Nephron (organoid): ENCODE results near the gene STAT1.

ENCODE experiments used
- H3K27ac Mint-ChIP-seq, 3 experiments: 2 replicates each; pipeline ENCODE4 v1.8.0; 2020; ENCODE audit warnings: mixed read lengths in 3 of 3, mild to moderate bottlenecking in 2 of 3, moderate library complexity in 1 of 3
- H3K27me3 Mint-ChIP-seq: 2 replicates; pipeline ENCODE4 v1.8.0; 2021; ENCODE audit warnings: low read depth, mild to moderate bottlenecking, moderate library complexity, mixed read lengths
- H3K36me3 Mint-ChIP-seq: 2 replicates; pipeline ENCODE4 v1.8.0; 2020; ENCODE audit warnings: low read depth, mixed read lengths
- H3K4me1 Mint-ChIP-seq: 2 replicates; pipeline ENCODE4 v1.8.0; 2020; ENCODE audit warnings: mixed read lengths
- H3K4me3 Mint-ChIP-seq, 3 experiments: 2 replicates each; pipeline ENCODE4 v1.8.0; 2020; ENCODE audit warnings: mild to moderate bottlenecking in 3 of 3, mixed read lengths in 3 of 3, moderate library complexity in 2 of 3
- H3K9me3 Mint-ChIP-seq: 2 replicates; pipeline ENCODE4 v1.8.0; 2020; ENCODE audit warnings: mixed read lengths
- CTCF ChIP-seq, 3 experiments: fragments of 200-600 bp; sonication (generic); IDR thresholded peaks; one replicate each; pipeline ENCODE4 v1.5.0; 2021; ENCODE audit warnings: antibody characterized with exemption in 3 of 3; ENCODE audit not compliant: unreplicated experiment in 3 of 3

STAT1 gene

GRCh38 chr2:191045141-191045540 is 31.2 kb upstream of the STAT1 start:
- no peak for TF ChIP-seq CTCF (IDR thresholded peaks at IDR 0.05; ENCODE audit: unreplicated experiment in 3 of 3)
- Mint-ChIP-seq H3K4me1 (no peaks in the 10 kb centered on the region), H3K4me3 (no peak overlapping the region), H3K27ac (no peak overlapping the region), H3K36me3 (no peaks in the 10 kb centered on the region), H3K27me3 (no peaks in the 10 kb centered on the region), H3K9me3 (peaks cover 4% of the 10 kb centered on the region)

GRCh38 chr2:191043438-191043837 is 29.5 kb upstream of the STAT1 start:
- H3K4me1 Mint-ChIP-seq: no peaks in the 10 kb centered on the region
- H3K9me3 Mint-ChIP-seq: peaks cover 4% of the 10 kb centered on the region
- H3K27me3 Mint-ChIP-seq: no peaks in the 10 kb centered on the region
- no peaks in the 10 kb centered on the region for H3K36me3 Mint-ChIP-seq
- H3K27ac Mint-ChIP-seq: no peak overlapping the region
- H3K4me3 Mint-ChIP-seq: no peak overlapping the region
- no peak for TF ChIP-seq CTCF (IDR thresholded peaks at IDR 0.05; ENCODE audit: unreplicated experiment in 3 of 3)

- no peaks in the 10 kb centered on the region for H3K27me3 Mint-ChIP-seq
- no peaks in the 10 kb centered on the region for H3K4me1 Mint-ChIP-seq
- H3K27ac Mint-ChIP-seq: peak overlapping the region in 2 of 3 experiments; percentile 53 to 70
- H3K9me3 Mint-ChIP-seq: peaks cover 4% of the 10 kb centered on the region
- H3K4me3 Mint-ChIP-seq: no peak overlapping the region
- no peaks in the 10 kb centered on the region for H3K36me3 Mint-ChIP-seq
- TF ChIP-seq CTCF (IDR thresholded peaks at IDR 0.05; ENCODE audit: unreplicated experiment in 3 of 3): no peak
Observed at GRCh38 chr2:191041418-191042161, 27.6 kb upstream of the STAT1 start.

GRCh38 chr2:191039616-191040015 is 25.6 kb upstream of the STAT1 start:
- no peak overlapping the region for H3K27ac Mint-ChIP-seq
- no peaks in the 10 kb centered on the region for H3K36me3 Mint-ChIP-seq
- H3K9me3 Mint-ChIP-seq: peaks cover 4% of the 10 kb centered on the region
- H3K4me3 Mint-ChIP-seq: no peak overlapping the region
- no peaks in the 10 kb centered on the region for H3K27me3 Mint-ChIP-seq
- no peaks in the 10 kb centered on the region for H3K4me1 Mint-ChIP-seq
- TF ChIP-seq CTCF (IDR thresholded peaks at IDR 0.05; ENCODE audit: unreplicated experiment in 3 of 3): no peak

- H3K4me3 Mint-ChIP-seq: no peak overlapping the region
- no peaks in the 10 kb centered on the region for H3K4me1 Mint-ChIP-seq
- no peaks in the 10 kb centered on the region for H3K36me3 Mint-ChIP-seq
- no peak for TF ChIP-seq CTCF (IDR thresholded peaks at IDR 0.05; ENCODE audit: unreplicated experiment in 3 of 3)
- H3K27ac Mint-ChIP-seq: no peak overlapping the region
- no peaks in the 10 kb centered on the region for H3K27me3 Mint-ChIP-seq
- no peaks in the 10 kb centered on the region for H3K9me3 Mint-ChIP-seq
Observed at GRCh38 chr2:191038741-191039140, 24.8 kb upstream of the STAT1 start.

- Mint-ChIP-seq H3K9me3 (no peaks in the 10 kb centered on the region), H3K36me3 (no peaks in the 10 kb centered on the region), H3K4me3 (no peak overlapping the region), H3K27ac (no peak overlapping the region), H3K27me3 (no peaks in the 10 kb centered on the region), H3K4me1 (no peaks in the 10 kb centered on the region)
- no peak for TF ChIP-seq CTCF (IDR thresholded peaks at IDR 0.05; ENCODE audit: unreplicated experiment in 3 of 3)
Observed at GRCh38 chr2:191038241-191038725, 24.3 kb upstream of the STAT1 start.
